Stimulated activated CD4-positive, alpha-beta T cell treated with anti-CD3 and anti-CD28 coated beads, Interleukin-12 subunit alpha, Interleukin-12 subunit beta, amount 100 ng/mL, for 4 hours (primary cell): ENCODE results near the gene CLIP2.
"Not testable (repeated sequence)": the region's sequence is repeated elsewhere in the genome, so short reads cannot be mapped to it uniquely, and the experiment has no call there.

ENCODE experiments used
- DNase-seq: peaks from one replicate; pipeline ENCODE4 v3.0.0-alpha.2; 2020

Gene CLIP2

DNA sequence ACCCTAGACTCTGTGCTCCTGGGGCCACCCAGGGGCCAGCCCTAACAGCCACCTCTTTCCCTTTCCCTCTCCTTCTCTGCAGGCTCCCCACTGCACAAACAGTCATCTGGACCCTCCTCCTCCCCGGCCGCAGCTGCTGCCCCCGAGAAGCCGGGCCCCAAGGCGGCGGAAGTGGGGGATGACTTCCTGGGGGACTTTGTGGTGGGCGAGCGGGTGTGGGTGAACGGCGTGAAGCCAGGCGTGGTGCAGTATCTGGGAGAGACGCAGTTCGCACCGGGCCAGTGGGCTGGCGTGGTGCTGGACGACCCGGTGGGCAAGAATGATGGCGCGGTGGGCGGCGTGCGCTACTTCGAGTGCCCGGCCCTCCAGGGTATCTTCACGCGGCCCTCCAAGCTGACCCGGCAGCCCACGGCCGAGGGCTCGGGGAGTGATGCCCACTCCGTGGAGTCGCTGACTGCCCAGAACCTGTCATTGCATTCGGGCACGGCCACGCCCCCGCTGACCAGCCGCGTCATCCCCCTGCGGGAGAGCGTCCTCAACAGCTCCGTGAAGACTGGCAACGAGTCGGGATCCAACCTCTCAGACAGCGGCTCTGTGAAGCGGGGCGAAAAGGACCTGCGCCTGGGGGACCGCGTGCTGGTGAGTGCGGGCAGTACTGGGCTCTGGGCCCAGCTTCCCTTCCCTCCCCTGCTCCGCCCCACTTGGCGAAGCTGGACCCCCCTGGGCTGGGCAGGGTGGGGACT is 49.3 kb downstream of the CLIP2 start:
- DNase-seq, result no peak

DNA sequence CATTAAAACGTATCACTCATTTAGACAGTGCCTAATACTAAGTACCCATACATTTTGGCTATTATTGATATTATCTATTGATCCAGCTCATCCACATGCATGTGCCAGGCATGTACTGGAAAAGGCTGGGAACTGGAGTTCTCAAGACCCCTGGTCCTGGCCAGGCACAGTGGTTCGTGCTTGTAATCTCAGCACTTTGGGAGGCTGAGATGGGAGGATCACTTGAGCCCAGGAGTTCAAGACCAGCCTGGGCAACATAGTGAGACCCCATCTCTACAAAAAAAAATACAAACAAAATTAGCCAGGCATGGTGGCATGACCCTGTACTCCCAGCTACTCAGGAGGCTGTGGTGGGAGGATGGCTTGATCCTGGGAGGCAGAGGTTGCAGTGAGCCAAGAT is 50.4 kb downstream of the CLIP2 start:
- DNase-seq, result not testable (repeated sequence)

DNA sequence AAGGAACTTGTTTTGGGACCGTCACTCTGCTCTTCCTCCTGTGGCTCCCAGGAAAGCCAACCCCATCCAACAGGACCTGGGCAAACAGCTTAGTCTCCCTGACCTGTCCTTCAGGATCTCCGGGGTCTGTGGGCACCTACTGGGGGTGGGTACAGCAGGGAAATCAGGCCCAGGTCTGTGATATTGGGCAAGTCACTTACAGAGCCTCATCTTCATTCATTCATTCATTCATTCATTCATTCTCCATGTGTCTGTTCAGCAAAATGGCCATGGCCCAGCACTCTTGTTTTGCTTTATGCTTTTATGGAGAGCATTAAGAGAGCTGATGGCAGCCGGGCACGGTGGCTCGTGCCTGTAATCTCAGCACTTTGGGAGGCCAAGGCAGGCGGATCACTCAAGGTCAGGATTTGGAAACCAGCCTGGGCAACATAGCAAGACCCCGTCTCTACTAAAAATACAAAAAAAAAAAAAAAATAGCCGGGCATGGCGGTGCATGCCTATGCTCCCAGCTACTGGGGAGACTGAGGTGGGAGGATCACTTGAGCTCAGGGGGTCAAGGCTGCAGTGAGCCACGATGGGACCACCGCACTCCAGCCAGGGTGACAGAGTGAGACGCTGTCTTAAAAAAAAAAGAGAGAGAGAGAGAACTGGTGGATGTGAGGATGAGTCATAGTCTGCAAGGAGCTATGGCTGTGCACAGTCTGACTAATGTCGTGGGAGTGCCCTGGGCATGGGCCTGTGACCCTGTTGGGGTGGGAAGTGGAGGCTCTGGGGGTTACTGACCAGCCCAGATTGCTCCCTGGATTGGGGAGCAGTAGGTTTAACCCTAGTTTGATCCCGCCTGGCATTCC is 54.3 kb downstream of the CLIP2 start:
- DNase-seq, result no peak

GRCh38 chr7:74344132-74344496 is 54.9 kb downstream of the CLIP2 start:
- DNase-seq, result no peak

GRCh38 chr7:74344786-74345185 is 55.6 kb downstream of the CLIP2 start:
- no peak for DNase-seq

DNA sequence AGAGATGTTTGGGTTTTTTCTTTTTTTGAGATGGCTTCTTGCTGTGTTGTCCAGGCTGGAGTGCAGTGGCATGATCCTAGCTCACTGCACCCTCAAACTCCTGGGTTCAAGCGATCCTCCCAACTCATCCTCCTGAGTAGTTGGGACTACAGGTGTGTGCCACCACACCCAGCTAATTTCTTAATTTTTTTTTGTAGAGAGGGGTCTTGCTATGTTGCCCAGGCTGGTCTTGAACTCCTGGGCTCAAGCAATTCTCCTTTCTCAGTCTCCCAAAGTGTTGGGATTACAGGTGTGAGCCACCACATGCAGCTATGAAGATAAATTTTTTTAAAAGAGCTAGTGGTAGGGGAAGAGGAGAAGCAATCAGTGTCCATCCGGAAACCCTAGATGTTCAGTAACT is 56.8 kb downstream of the CLIP2 start:
- no peak for DNase-seq

DNA sequence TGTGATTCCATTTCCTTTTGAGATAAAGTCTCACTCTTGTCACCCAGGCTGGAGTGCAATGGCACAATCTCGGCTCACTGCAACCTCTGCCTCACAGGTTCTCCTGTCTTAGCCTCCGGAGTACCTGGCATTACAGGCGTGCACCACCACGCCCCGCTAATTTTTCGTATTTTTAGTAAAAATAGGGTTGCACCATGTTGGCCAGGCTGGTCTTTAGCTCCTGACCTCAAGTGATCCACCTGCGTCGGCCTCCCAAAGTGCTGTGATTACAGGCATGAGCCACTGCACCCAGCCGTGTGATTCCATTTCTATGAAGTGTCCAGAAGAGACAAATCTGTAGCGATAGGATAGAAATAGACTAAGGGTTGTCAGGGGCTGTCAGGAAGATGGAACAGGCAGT is 60.4 kb downstream of the CLIP2 start:
- DNase-seq, result no peak

DNA sequence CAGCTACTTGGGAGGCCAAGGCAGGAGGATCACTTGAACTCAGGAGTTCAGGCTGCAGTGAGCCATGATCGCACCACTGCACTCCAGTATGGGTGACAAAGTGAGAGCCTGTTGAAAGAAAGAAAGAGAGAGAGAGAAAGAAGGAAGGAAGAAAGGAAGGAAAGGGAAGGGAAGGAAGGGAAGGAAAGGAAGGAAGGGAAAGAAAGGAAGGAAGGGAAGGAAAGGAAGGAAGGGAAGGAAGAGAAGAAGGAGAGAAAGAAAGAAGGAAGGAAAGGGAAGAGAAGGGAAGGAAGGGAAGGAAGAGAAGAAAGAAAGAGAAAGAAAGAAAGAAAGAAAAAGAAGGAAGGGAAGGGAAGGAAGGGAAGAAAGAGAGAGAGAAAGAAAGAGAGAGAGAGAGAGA is 61.5 kb downstream of the CLIP2 start:
- no peak for DNase-seq

DNA sequence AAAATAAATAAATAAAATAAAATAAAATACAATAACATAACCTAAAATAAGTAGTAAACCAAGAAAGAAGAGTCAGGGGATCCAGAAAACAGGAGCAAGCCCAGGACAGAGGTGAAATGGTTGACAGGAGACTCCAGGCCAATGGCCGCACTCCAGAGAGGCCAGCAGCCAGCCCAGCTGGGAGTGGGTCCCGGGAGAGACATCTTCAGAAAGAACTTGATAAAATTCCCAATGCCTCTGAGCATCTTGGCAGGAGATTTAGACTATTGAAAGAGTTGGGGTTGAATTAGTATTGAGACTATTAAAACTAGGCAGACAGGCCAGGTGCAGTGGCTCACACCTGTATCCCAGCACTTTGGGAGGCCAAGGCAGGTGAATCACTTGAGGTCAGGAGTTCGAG is 62.6 kb downstream of the CLIP2 start:
- DNase-seq, result no peak

GRCh38 chr7:74352551-74353138 is 63.4 kb downstream of the CLIP2 start:
- DNase-seq, result not testable (repeated sequence)

- DNase-seq, result no peak
Measured at GRCh38 chr7:74354009-74354408, 64.8 kb downstream of the CLIP2 start.

DNA sequence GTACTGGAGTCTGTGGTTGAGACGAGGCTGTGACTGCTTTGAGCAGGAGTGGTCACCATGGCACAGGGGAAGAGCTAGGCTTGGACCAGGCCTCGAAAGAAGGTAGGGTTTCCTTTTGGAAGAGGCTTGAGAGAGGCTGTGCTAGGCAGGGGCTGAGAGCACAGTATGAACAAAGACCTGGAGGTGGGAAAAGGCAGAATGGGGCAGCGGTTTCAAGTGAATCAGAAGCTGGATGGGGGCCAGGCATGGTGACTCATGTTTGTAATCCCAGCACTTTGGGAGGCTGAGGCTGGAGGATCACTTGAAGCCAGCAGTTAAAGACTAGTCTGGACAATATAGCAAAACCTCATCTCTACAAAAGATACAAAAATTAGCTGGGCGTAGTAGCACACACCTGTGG is 65.9 kb downstream of the CLIP2 start:
- no peak for DNase-seq

DNA sequence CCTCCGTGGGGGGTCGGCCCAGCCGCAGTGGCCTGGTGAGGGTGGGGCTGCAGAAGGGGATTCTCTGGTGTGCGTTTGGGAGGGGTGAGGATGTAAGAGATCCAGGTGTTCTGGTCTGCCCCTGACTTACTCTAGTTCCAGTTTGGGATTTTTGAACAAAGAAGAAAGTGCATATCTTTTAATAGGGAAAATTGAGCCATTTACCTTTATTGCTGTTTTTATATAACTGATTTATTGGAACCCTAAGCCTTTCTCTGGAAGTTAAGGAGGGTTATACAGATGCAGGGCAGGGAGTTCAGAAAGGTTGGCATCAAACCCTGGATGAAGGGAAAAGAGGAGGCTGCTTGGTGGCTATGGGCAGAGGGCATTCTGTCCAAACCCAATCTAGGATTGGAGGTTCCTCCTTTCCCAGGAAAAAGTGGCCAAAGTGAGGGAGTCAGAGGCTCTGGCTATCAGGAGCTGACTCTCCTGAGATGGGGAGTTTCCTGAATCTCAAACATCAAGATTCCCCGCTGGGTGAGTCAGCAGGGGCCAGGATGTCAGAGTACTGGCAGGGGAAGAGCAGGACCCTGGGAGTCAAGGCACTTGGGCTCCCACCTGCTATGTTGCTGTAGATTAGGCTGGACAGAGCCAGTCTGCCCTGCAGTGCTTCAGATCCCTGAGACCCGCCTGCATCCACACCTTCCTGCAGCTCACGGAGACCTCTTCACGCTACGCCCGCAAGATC is 67.5 kb downstream of the CLIP2 start:
- no peak for DNase-seq

GRCh38 chr7:74360008-74360407 is 70.8 kb downstream of the CLIP2 start:
- no peak for DNase-seq

DNA sequence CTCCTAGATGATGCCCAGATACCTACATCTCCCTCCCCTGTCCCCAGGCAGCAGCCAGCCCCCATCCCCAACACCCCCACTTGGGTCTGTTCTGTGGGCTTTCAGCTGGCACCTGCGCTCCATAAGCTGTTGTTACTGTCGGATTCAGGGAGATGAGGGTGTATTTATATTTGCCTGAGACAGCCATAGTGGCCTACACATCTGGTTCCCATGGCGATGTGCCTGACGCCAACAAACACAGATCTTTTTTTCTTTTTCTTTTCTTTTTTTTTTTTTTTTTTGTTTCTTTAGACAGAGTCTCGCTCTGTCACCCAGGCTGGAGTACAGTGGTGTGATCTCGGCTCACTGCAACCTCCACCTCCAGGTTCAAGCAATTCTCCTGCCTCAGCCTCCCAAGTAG is 73.1 kb downstream of the CLIP2 start:
- DNase-seq, result no peak

DNA sequence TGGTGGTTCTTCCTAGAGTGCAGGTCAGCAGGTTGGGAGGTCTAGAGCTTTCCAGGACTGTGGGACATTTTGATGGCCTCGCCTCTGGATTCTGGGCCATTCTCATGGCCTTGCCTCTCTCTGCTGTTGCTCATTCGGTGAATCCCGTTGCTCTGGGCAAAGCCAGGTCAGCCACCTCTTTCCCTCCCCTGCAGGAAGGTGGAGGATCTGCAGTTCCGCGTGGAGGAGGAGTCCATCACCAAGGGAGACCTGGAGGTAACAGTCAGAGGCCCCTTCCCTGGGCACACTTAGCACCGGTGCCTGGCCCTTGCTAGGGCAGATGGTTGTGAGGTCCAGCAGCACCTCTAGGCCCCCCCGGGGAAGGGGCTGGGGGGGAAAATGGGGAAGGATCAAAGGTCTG is 74.9 kb downstream of the CLIP2 start:
- DNase-seq, result no peak

DNA sequence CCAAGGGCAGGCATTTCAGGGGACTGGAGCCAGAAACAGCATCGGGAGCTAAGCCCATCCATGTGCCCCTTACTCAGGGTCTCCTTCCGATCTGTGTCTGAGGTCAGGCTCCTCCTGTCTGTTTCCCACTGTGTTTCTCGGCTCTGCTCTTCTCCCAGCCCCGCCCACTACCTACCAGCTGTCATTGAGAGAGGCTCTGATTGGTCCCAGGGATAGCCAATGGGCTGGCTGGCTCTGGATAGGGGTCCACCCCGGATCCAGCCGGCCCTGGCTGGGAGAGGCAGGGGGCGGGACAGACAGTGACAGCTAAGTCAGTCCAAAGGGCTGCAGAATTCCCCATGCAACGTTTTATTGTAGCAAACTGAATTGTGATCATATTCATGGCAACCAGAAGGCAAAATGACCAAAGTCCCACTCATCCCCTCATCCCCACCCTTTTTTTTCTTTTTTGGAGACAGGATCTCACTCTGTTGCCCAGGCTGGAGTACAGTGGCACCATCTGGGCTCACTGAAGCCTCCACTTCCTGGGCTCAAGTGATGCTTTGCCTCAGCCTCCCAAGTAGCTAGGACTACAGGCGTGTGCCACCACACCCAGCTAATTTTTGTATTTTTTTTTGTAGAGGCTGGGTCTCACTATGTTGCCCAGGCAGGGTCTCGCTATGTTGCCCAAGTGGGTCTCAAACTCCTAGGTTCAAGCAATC is 76.3 kb downstream of the CLIP2 start:
- DNase-seq, result no peak

DNA sequence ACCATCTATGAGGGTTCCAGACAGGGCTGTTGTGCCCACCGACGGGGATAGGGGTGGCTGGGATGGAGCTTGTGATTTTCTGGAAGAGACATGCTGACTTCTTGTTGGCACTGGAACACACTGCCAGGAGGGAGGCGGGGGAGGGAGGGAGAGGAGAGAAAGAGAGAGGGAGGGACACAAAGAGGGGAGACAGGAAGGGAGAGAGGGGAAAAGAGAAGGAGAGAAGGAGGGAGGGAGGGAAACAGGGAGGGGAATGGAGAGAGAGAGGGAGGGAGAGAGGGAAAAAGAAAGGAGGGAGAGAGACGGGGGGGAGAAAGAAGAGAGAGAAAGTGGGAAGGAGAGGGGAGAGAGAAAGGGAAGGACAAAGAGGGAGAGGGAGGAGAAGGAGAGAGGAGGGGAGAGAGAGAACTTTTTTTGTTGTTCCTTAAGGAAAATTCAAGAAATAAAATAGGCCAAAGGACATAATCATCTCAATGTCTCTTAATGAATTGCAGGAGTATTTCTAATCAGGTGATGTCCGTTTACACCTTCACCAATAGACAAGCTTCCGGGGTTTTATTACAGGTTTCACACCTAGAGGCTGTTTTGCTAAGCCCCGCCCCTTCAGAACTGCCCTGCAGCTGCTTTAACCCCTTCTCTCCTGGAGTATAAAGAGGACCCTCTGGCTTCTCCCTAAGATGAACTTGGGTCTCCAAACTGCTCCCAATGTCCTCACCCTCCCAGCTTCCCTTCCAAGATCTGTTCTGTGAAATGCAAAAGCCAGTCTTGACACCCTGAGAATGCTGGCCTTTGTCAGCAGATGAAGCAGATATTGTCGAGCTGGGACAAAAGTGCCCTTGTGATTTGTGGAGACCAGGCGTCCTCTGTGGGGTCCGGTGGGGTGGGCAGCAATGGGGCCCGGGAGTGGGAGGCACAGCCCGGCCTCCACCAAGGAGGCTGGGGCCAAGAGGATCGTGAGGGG is 82.5 kb downstream of the CLIP2 start:
- DNase-seq, result no peak

GRCh38 chr7:74372511-74373111 is 83.4 kb downstream of the CLIP2 start:
- no peak for DNase-seq

GRCh38 chr7:74373536-74373935 is 84.3 kb downstream of the CLIP2 start:
- no peak for DNase-seq

GRCh38 chr7:74375726-74376220 is 86.6 kb downstream of the CLIP2 start:
- DNase-seq, result no peak
